ENCODE results near the gene CD44. TPM values are rescaled to one million over a fixed set of nuclear protein-coding genes. Genes with fewer than 3 reads are reported as not detected.

CD44 gene
- total RNA-seq, 1 experiment from 2014 or later = 6.1 TPM

- Histone ChIP-seq H3K27ac (ENCODE audit: insufficient read length, low read depth, low read length) (no peak overlapping the region), H2BK20ac (ENCODE audit: low read depth, low read length, poor library complexity, severe bottlenecking) (no peak overlapping the region), H4K91ac (ENCODE audit: insufficient read length, low read depth, low read length) (no peak overlapping the region), H3K79me1 (ENCODE audit: insufficient read depth, low read depth, low read length, poor library complexity, severe bottlenecking) (no peaks in the 10 kb centered on the region), H2BK12ac (ENCODE audit: insufficient read length, low read depth, low read length) (no peak overlapping the region), H3K9me3 (ENCODE audit: control insufficient read depth, low read depth, low read length) (no peaks in the 10 kb centered on the region), H4K5ac (ENCODE audit: insufficient read length, low read depth, low read length) (no peak overlapping the region), H3K56ac (ENCODE audit: insufficient read length, low read depth, low read length) (no peak overlapping the region), H3K79me2 (ENCODE audit: insufficient read depth, low read length) (no peaks in the 10 kb centered on the region), H2BK120ac (ENCODE audit: low read depth, low read length, poor library complexity, severe bottlenecking) (no peak overlapping the region), H3K23ac (ENCODE audit: insufficient read length, low read depth, low read length) (no peak overlapping the region), H4K8ac (replicated peaks; ENCODE audit: insufficient read length, low read depth, low read length) (no peak overlapping the region), H3K4me2 (ENCODE audit: insufficient read depth, insufficient read length, low read length) (no peak overlapping the region), H3K27me3 (ENCODE audit: insufficient read depth, low read length) (no peaks in the 10 kb centered on the region), H3K14ac (ENCODE audit: insufficient read depth, low read length) (no peak overlapping the region), H3K23me2 (ENCODE audit: insufficient read length, low read depth, low read length, poor library complexity, severe bottlenecking) (no peaks in the 10 kb centered on the region), H4K20me1 (ENCODE audit: control insufficient read depth, insufficient read depth, insufficient read length) (no peaks in the 10 kb centered on the region), H3K4me1 (ENCODE audit: insufficient read depth, low read length) (no peaks in the 10 kb centered on the region), H2BK15ac (ENCODE audit: low read depth, low read length) (no peak overlapping the region), H2AFZ (ENCODE audit: low read length) (no peak overlapping the region), H2BK5ac (ENCODE audit: insufficient read length, low read length) (no peak overlapping the region), H3K4ac (ENCODE audit: low read depth, low read length) (no peak overlapping the region), H3T11ph (ENCODE audit: low read length) (no peak overlapping the region), H2AK5ac (ENCODE audit: insufficient read length, low read length) (no peak overlapping the region), H3K9ac (ENCODE audit: extremely low read depth, insufficient read length, low read length) (no peak overlapping the region), H3K18ac (ENCODE audit: insufficient read length, low read depth, low read length) (no peak overlapping the region)
- no peak for TF ChIP-seq CTCF (conservative IDR thresholded peaks at IDR 0.05)
- no peaks in the 10 kb centered on the region for H3K36me3 Mint-ChIP-seq (ENCODE audit: insufficient read depth in 1 of 3, low read depth in 3 of 3)
- DNase-seq = no peak
- no peaks in the 10 kb centered on the region for H3K4me1 Mint-ChIP-seq
- peaks cover 20% of the 10 kb centered on the region for H3K27me3 Mint-ChIP-seq (ENCODE audit: low read depth)
- no peak overlapping the region for H3K27ac Mint-ChIP-seq
- H3K9me3 Mint-ChIP-seq = no peaks in the 10 kb centered on the region
- H3K4me3 Mint-ChIP-seq = no peak overlapping the region
- no CpG with 5 or more reads among the region's 4 CpGs for WGBS (ENCODE audit: extremely low coverage, insufficient read length, low lambda C conversion rate)
These were observed 23.3 kb upstream of the CD44 start for GRCh38 chr11:35115688-35116030.
